ENCODE data around the gene GPR132. TPM values are rescaled to one million over a fixed set of nuclear protein-coding genes. Genes with fewer than 3 reads are reported as not detected.

The GPR132 gene
- total and polyA plus RNA-seq, 2 experiments from 2014 or later, result 0.14 TPM; not detected in 1

DNA sequence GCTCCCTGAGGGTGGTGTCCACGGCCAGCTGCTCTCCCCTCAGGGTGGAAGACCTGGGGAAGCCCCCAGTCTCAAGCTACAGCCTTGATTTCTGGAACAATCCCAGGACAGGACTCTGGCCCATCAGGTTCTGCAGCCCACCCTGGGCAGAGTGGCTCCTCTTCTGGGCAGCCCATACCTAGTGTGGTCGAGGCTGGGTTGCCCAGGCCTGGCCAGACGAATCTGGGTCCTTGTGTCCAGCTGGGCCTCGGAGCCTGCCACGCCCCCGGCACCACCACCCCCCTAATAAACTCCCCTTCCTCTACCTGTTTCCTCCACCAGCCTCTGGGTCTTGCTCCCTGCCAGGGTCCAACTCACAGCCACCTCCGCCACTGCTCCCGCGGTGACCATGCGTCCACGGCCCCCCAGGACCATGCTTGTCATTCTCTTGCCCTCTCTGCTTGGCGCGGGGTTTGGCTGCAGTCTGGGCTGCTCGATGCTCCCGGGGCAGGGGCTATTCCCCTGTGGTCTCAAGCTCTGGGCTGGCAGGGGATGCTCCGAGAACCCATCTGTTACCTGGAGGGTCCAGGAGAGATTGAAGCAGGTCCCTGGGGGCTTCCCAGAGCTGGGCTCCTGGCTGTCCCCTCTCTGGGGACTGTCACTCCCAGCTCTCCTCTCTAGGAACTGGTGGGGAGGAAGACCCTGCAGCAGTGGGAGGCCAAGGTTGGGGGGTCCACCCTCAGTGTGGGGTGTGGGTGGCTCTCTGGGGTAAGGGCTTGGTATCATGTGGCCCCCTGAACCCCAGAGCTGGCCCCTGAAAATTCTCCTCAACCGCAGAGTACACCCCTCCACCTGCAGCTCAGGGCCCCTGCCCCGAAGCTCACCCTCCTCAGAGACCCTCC is 8.7 kb upstream of the GPR132 start (continued):
- TF ChIP-seq, protein P1, sequence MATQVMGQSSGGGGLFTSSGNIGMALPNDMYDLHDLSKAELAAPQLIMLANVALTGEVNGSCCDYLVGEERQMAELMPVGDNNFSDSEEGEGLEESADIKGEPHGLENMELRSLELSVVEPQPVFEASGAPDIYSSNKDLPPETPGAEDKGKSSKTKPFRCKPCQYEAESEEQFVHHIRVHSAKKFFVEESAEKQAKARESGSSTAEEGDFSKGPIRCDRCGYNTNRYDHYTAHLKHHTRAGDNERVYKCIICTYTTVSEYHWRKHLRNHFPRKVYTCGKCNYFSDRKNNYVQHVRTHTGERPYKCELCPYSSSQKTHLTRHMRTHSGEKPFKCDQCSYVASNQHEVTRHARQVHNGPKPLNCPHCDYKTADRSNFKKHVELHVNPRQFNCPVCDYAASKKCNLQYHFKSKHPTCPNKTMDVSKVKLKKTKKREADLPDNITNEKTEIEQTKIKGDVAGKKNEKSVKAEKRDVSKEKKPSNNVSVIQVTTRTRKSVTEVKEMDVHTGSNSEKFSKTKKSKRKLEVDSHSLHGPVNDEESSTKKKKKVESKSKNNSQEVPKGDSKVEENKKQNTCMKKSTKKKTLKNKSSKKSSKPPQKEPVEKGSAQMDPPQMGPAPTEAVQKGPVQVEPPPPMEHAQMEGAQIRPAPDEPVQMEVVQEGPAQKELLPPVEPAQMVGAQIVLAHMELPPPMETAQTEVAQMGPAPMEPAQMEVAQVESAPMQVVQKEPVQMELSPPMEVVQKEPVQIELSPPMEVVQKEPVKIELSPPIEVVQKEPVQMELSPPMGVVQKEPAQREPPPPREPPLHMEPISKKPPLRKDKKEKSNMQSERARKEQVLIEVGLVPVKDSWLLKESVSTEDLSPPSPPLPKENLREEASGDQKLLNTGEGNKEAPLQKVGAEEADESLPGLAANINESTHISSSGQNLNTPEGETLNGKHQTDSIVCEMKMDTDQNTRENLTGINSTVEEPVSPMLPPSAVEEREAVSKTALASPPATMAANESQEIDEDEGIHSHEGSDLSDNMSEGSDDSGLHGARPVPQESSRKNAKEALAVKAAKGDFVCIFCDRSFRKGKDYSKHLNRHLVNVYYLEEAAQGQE (IDR thresholded peaks at IDR 0.05; ENCODE audit: unreplicated experiment), result no peak
- TF ChIP-seq POLR2AphosphoS5 (IDR thresholded peaks at IDR 0.05; ENCODE audit: low read depth), result no peak
- no peak for TF ChIP-seq EZH2 (IDR thresholded peaks at IDR 0.05; ENCODE audit: low read depth, unreplicated experiment)
- TF ChIP-seq, protein P2, sequence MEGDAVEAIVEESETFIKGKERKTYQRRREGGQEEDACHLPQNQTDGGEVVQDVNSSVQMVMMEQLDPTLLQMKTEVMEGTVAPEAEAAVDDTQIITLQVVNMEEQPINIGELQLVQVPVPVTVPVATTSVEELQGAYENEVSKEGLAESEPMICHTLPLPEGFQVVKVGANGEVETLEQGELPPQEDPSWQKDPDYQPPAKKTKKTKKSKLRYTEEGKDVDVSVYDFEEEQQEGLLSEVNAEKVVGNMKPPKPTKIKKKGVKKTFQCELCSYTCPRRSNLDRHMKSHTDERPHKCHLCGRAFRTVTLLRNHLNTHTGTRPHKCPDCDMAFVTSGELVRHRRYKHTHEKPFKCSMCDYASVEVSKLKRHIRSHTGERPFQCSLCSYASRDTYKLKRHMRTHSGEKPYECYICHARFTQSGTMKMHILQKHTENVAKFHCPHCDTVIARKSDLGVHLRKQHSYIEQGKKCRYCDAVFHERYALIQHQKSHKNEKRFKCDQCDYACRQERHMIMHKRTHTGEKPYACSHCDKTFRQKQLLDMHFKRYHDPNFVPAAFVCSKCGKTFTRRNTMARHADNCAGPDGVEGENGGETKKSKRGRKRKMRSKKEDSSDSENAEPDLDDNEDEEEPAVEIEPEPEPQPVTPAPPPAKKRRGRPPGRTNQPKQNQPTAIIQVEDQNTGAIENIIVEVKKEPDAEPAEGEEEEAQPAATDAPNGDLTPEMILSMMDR (conservative IDR thresholded peaks at IDR 0.05; ENCODE audit: low read depth in 2 of 2), result no peak
- TF ChIP-seq STAT1 (IDR thresholded peaks at IDR 0.05; ENCODE audit: unreplicated experiment), result no peak

DNA sequence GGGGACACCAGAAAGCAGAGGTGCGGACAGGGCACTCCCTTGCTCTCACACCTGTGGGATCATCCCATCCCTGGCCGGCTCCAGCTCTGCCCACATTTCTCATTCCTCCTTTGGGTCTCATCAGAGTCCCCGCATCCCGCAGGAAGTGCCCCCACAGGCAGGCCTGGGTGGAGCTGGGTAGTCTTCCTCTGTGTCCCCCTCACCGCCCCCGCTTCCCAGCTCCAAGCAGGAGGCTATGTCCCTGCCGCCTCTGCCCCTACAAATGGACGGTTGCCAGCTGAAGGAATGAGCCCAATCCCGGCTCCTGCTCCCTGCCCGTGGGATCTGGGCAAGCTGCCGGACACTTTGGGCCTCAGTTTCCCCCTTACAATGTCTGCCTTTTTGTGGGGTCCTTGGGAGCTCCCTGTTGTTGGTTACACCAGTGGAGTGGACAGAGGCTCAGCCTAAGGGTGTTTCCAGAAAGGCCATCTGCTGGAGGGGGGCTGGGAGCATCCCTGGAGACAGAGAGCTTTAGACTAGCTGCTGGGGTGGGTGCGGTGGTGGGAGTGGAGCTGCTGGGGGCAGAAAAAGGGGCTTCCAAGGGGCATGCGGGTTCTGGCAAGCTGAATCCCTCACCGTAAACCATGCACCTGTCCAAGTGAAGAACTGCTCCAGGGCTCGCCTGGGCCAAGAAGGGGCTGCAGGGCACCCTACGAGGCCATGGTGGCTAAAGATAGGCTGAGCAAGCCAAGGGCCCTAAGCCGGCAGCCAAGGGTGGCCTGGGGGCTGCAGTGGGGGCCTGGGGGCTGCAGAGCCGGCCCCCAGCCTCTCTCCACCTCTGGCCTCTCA is 7.9 kb upstream of the GPR132 start:
- Mint-ChIP-seq H3K27ac (no peak overlapping the region), H3K4me3 (no peak overlapping the region), H3K27me3 (ENCODE audit: insufficient read depth, low read depth, poor library complexity) (peaks cover 14% of the 10 kb centered on the region), H3K4me1 (peaks cover 4% of the 10 kb centered on the region; the same call in 2 of the 3 replicates), H3K9me3 (no peaks in the 10 kb centered on the region; the same call in 2 of the 3 replicates), H3K36me3 (ENCODE audit: low read depth) (no peaks in the 10 kb centered on the region)
- Histone ChIP-seq H4K20me1 (replicated peaks; ENCODE audit: insufficient read depth) (no peaks in the 10 kb centered on the region), H3K4me3 (no peak overlapping the region), H2AFZ (no peak overlapping the region), H3K36me3 (ENCODE audit: insufficient read depth) (no peaks in the 10 kb centered on the region), H3K4me1 (ENCODE audit: insufficient read depth) (peaks cover 4% of the 10 kb centered on the region; the same call in 1 of the 2 replicates), H3K9me2 (ENCODE audit: insufficient read depth) (no peaks in the 10 kb centered on the region), H3K27ac (ENCODE audit: low read depth) (no peak overlapping the region), H3K4me2 (no peak overlapping the region), H3K27me3 (ENCODE audit: insufficient read depth) (no peaks in the 10 kb centered on the region), H3K79me2 (replicated peaks; ENCODE audit: insufficient read depth) (no peaks in the 10 kb centered on the region), H3F3A (replicated peaks; ENCODE audit: low read depth) (no peaks in the 10 kb centered on the region)
- ATAC-seq (no peak), DNase-seq (ENCODE audit: low spot score) (no peak)
- TF ChIP-seq JUNB (IDR thresholded peaks at IDR 0.05; ENCODE audit: unreplicated experiment) (no peak), STAT1 (IDR thresholded peaks at IDR 0.05; ENCODE audit: unreplicated experiment) (no peak), EZH2phosphoT487 (IDR thresholded peaks at IDR 0.05; ENCODE audit: unreplicated experiment) (no peak)
- TF ChIP-seq, protein P3, sequence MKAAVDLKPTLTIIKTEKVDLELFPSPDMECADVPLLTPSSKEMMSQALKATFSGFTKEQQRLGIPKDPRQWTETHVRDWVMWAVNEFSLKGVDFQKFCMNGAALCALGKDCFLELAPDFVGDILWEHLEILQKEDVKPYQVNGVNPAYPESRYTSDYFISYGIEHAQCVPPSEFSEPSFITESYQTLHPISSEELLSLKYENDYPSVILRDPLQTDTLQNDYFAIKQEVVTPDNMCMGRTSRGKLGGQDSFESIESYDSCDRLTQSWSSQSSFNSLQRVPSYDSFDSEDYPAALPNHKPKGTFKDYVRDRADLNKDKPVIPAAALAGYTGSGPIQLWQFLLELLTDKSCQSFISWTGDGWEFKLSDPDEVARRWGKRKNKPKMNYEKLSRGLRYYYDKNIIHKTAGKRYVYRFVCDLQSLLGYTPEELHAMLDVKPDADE (IDR thresholded peaks at IDR 0.05), result no peak
- TF ChIP-seq, protein P4, sequence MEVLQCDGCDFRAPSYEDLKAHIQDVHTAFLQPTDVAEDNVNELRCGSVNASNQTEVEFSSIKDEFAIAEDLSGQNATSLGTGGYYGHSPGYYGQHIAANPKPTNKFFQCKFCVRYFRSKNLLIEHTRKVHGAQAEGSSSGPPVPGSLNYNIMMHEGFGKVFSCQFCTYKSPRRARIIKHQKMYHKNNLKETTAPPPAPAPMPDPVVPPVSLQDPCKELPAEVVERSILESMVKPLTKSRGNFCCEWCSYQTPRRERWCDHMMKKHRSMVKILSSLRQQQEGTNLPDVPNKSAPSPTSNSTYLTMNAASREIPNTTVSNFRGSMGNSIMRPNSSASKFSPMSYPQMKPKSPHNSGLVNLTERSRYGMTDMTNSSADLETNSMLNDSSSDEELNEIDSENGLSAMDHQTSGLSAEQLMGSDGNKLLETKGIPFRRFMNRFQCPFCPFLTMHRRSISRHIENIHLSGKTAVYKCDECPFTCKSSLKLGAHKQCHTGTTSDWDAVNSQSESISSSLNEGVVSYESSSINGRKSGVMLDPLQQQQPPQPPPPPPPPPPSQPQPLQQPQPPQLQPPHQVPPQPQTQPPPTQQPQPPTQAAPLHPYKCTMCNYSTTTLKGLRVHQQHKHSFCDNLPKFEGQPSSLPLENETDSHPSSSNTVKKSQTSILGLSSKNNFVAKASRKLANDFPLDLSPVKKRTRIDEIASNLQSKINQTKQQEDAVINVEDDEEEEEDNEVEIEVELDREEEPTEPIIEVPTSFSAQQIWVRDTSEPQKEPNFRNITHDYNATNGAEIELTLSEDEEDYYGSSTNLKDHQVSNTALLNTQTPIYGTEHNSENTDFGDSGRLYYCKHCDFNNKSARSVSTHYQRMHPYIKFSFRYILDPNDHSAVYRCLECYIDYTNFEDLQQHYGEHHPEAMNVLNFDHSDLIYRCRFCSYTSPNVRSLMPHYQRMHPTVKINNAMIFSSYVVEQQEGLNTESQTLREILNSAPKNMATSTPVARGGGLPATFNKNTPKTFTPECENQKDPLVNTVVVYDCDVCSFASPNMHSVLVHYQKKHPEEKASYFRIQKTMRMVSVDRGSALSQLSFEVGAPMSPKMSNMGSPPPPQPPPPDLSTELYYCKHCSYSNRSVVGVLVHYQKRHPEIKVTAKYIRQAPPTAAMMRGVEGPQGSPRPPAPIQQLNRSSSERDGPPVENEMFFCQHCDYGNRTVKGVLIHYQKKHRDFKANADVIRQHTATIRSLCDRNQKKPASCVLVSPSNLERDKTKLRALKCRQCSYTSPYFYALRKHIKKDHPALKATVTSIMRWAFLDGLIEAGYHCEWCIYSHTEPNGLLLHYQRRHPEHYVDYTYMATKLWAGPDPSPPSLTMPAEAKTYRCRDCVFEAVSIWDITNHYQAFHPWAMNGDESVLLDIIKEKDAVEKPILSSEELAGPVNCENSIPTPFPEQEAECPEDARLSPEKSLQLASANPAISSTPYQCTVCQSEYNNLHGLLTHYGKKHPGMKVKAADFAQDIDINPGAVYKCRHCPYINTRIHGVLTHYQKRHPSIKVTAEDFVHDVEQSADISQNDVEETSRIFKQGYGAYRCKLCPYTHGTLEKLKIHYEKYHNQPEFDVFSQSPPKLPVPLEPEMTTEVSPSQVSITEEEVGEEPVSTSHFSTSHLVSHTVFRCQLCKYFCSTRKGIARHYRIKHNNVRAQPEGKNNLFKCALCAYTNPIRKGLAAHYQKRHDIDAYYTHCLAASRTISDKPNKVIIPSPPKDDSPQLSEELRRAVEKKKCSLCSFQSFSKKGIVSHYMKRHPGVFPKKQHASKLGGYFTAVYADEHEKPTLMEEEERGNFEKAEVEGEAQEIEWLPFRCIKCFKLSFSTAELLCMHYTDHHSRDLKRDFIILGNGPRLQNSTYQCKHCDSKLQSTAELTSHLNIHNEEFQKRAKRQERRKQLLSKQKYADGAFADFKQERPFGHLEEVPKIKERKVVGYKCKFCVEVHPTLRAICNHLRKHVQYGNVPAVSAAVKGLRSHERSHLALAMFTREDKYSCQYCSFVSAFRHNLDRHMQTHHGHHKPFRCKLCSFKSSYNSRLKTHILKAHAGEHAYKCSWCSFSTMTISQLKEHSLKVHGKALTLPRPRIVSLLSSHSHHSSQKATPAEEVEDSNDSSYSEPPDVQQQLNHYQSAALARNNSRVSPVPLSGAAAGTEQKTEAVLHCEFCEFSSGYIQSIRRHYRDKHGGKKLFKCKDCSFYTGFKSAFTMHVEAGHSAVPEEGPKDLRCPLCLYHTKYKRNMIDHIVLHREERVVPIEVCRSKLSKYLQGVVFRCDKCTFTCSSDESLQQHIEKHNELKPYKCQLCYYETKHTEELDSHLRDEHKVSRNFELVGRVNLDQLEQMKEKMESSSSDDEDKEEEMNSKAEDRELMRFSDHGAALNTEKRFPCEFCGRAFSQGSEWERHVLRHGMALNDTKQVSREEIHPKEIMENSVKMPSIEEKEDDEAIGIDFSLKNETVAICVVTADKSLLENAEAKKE (CRISPR knock-in tag; IDR thresholded peaks at IDR 0.05), result no peak
